ENCODE data around the gene TMEM247.

Gene TMEM247

DNA sequence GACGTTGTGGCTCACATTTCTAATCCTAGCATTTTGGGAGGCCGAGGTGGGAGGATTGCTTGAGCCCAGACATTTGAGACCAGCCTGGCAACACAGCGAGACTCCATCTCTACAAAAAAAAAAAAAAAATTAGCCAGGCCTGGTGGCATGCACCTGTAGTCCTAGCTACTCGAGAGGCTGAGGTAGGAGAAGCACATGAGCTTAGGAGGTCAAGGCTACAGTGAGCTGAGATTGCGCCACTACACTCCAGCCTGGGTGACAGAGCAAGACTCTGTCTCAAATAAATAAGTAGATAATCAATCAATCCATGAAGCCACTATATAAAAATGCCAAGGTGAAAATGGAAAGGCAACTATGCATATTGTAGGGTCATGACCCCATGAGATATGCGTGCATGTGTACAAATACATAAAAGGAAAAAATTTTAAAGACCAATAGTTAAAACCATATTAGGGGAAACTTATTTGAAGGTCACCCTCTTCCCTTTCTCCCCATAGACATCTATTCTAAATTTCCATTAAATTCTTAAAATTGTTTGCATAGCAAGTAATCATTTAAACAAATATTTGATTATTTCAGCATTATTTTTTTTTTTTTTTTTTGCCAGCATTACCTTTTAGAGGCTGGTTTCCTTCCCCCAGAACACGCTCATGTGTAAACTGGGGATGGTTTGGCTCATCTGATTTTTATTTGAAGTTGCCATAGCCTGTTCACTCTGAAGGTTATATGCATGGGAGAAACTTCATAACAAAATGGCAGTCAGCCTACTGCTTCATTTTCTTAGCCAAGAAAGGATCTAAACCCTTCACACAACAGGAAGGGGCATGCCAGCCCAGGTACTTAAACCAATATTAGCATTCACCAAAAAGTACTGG is 37.3 kb upstream of the TMEM247 start:
- Histone ChIP-seq H3K27me3 (ENCODE audit: control insufficient read depth in 1 of 2, insufficient read depth in 2 of 2, low read length in 2 of 2) (no peaks in the 10 kb centered on the region), H3K4me3 (ENCODE audit: low read length in 2 of 2) (no peak overlapping the region), H3K9ac (ENCODE audit: low read length in 2 of 2) (no peak overlapping the region), H3K27ac (ENCODE audit: low read length) (no peak overlapping the region), H3K9me3 (ENCODE audit: control insufficient read depth in 2 of 2, low read length in 2 of 2) (peaks cover 0 to 3% of the 10 kb centered on the region in 2 donors), H3K36me3 (ENCODE audit: control insufficient read depth in 2 of 2, insufficient read depth in 2 of 2, low read length in 2 of 2) (no peaks in the 10 kb centered on the region), H3K4me1 (ENCODE audit: control insufficient read depth, insufficient read depth, low read length) (no peaks in the 10 kb centered on the region)

GRCh38 chr2:46444732-46445131 is 34.6 kb upstream of the TMEM247 start:
- Histone ChIP-seq H3K9ac (ENCODE audit: low read length in 2 of 2) (no peak overlapping the region), H3K4me3 (ENCODE audit: low read length in 2 of 2) (no peak overlapping the region), H3K4me1 (ENCODE audit: control insufficient read depth, insufficient read depth, low read length) (no peaks in the 10 kb centered on the region), H3K36me3 (ENCODE audit: control insufficient read depth in 2 of 2, insufficient read depth in 2 of 2, low read length in 2 of 2) (no peaks in the 10 kb centered on the region), H3K27me3 (ENCODE audit: control insufficient read depth in 1 of 2, insufficient read depth in 2 of 2, low read length in 2 of 2) (no peaks in the 10 kb centered on the region), H3K27ac (ENCODE audit: low read length) (no peak overlapping the region), H3K9me3 (ENCODE audit: control insufficient read depth in 2 of 2, low read length in 2 of 2) (peaks cover 0 to 3% of the 10 kb centered on the region in 2 donors)

DNA sequence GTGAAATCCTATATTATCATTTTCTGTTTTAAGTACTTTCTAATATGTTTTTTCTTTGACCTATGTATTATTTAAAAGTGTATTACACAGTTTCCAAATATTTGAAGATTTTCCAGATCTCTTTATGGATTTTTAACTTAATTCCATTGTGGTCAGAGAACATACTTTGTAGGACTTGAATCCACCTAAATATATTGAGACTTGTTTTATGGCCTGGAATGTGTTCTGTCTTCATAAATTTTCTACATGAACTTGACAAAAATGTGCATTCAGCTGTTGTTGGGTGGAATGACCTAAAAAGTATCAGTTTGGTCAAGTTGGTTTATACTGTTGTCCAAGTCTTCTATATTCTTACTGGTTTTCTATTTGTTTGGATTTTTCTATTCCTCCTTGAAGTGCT is 33.8 kb upstream of the TMEM247 start:
- Histone ChIP-seq H3K4me1 (ENCODE audit: control insufficient read depth, insufficient read depth, low read length) (no peaks in the 10 kb centered on the region), H3K36me3 (ENCODE audit: control insufficient read depth in 2 of 2, insufficient read depth in 2 of 2, low read length in 2 of 2) (no peaks in the 10 kb centered on the region), H3K9ac (ENCODE audit: low read length in 2 of 2) (no peak overlapping the region), H3K27ac (ENCODE audit: low read length) (no peak overlapping the region), H3K9me3 (ENCODE audit: control insufficient read depth in 2 of 2, low read length in 2 of 2) (peaks cover 0 to 3% of the 10 kb centered on the region in 2 donors), H3K27me3 (ENCODE audit: control insufficient read depth in 1 of 2, insufficient read depth in 2 of 2, low read length in 2 of 2) (no peaks in the 10 kb centered on the region), H3K4me3 (ENCODE audit: low read length in 2 of 2) (no peak overlapping the region)

- H3K36me3 ChIP-seq (ENCODE audit: control insufficient read depth in 2 of 2, insufficient read depth in 2 of 2, low read length in 2 of 2), result no peaks in the 10 kb centered on the region
- no peak overlapping the region for H3K9ac ChIP-seq (ENCODE audit: low read length in 2 of 2)
- no peak overlapping the region for H3K27ac ChIP-seq (ENCODE audit: low read length)
These were observed 32.3 kb upstream of the TMEM247 start for GRCh38 chr2:46446871-46447568.

DNA sequence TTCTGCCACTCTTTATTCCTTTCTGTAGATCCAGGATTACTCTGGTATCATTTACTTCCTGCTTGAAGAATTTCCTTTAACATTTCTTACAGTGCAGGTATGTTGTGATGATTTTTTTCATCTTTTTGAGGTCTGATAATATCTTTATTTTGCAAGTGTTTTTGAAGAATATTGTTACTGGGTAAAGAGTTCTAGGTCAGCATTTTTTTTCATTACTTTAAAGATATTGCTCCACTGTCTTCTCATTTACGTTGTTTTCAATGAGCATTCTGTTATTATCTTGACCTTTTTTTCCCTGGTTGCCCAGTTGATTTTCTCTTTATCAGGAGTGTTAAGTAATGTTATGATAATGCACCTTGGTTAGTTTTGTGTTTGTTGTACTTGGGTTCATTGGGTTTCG is 31.7 kb upstream of the TMEM247 start:
- Histone ChIP-seq H3K4me3 (ENCODE audit: low read length in 2 of 2) (no peak overlapping the region), H3K27me3 (ENCODE audit: control insufficient read depth in 1 of 2, insufficient read depth in 2 of 2, low read length in 2 of 2) (no peaks in the 10 kb centered on the region), H3K27ac (ENCODE audit: low read length) (no peak overlapping the region), H3K9ac (ENCODE audit: low read length in 2 of 2) (no peak overlapping the region), H3K36me3 (ENCODE audit: control insufficient read depth in 2 of 2, insufficient read depth in 2 of 2, low read length in 2 of 2) (no peaks in the 10 kb centered on the region), H3K9me3 (ENCODE audit: control insufficient read depth in 2 of 2, low read length in 2 of 2) (peaks cover 0 to 3% of the 10 kb centered on the region in 2 donors), H3K4me1 (ENCODE audit: control insufficient read depth, insufficient read depth, low read length) (no peaks in the 10 kb centered on the region)

More at GRCh38 chr2:46446871-46447568, 32.3 kb upstream of the TMEM247 start:
- Histone ChIP-seq H3K9me3 (ENCODE audit: control insufficient read depth in 2 of 2, low read length in 2 of 2) (peaks cover 0 to 3% of the 10 kb centered on the region in 2 donors), H3K4me1 (ENCODE audit: control insufficient read depth, insufficient read depth, low read length) (no peaks in the 10 kb centered on the region), H3K27me3 (ENCODE audit: control insufficient read depth in 1 of 2, insufficient read depth in 2 of 2, low read length in 2 of 2) (no peaks in the 10 kb centered on the region), H3K4me3 (ENCODE audit: low read length in 2 of 2) (no peak overlapping the region)

DNA sequence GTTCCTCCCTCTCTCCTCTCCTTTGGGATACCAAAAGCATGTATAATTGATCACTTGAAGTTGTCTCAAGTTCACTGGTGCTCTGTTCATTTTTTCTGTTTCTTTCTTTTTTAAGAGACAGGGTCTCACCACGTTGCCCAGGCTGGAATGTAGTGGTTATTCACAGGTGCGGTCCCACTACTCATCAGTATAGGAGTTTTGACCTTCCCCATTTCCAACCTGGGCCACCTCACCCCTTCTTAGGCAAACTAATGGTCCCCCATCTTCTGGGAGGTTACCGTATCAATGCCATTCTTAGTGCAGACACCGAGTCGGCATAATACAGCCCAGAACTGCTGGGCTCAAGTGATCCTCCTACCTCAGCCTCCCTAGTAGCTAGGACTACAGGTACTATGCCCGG is 31.3 kb upstream of the TMEM247 start:
- Histone ChIP-seq H3K36me3 (ENCODE audit: control insufficient read depth in 2 of 2, insufficient read depth in 2 of 2, low read length in 2 of 2) (no peaks in the 10 kb centered on the region), H3K9me3 (ENCODE audit: control insufficient read depth in 2 of 2, low read length in 2 of 2) (peaks cover 0 to 3% of the 10 kb centered on the region in 2 donors), H3K4me1 (ENCODE audit: control insufficient read depth, insufficient read depth, low read length) (no peaks in the 10 kb centered on the region), H3K27me3 (ENCODE audit: control insufficient read depth in 1 of 2, insufficient read depth in 2 of 2, low read length in 2 of 2) (no peaks in the 10 kb centered on the region), H3K9ac (ENCODE audit: low read length in 2 of 2) (no peak overlapping the region), H3K4me3 (ENCODE audit: low read length in 2 of 2) (no peak overlapping the region), H3K27ac (ENCODE audit: low read length) (no peak overlapping the region)

DNA sequence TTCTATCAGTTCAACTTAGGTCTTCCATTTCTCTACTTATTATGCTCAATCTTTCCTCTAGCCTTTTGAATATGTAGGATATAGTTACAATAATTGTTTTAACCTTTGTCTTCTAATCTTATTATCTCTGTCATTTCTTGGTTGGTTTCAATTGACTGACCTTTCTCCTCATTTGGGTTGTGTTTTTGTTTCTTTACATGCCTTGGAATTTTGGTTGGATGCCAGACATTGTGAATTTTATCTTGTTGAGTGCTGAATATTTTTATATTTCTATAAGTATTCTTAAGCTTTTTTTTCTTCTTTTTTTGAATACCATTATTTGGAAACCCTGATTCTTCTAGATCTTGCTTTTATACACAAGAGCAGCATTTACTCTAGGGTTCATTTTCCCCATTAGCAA is 30.7 kb upstream of the TMEM247 start:
- no peaks in the 10 kb centered on the region for H3K27me3 ChIP-seq (ENCODE audit: control insufficient read depth in 1 of 2, insufficient read depth in 2 of 2, low read length in 2 of 2)
- no peak overlapping the region for H3K9ac ChIP-seq (ENCODE audit: low read length in 2 of 2)

DNA sequence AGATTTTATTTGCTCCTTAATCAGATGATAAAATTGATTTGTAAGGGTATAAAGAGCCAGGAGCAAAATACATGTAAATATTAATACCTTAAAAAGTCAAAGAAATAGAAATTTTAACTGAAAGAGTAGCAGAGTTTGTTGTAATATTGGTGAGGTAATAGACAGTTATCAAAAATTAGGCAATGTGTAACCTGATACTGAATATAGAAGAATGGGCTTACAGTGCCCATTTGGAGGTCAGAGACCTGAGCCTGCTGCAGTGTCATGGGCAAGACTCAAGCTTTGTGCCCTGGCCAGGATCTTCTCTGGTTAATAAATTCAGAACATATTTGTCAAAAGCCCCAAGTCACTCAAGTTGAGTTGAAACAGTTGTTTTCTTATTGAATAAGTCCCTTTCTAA is 29.7 kb upstream of the TMEM247 start:
- H3K9me3 ChIP-seq (ENCODE audit: control insufficient read depth in 2 of 2, low read length in 2 of 2), result peaks cover 0 to 3% of the 10 kb centered on the region in 2 donors
- H3K4me1 ChIP-seq (ENCODE audit: control insufficient read depth, insufficient read depth, low read length), result no peaks in the 10 kb centered on the region
- no peaks in the 10 kb centered on the region for H3K27me3 ChIP-seq (ENCODE audit: control insufficient read depth in 1 of 2, insufficient read depth in 2 of 2, low read length in 2 of 2)
- H3K27ac ChIP-seq (ENCODE audit: low read length), result no peak overlapping the region
- H3K9ac ChIP-seq (ENCODE audit: low read length in 2 of 2), result no peak overlapping the region
- H3K4me3 ChIP-seq (ENCODE audit: low read length in 2 of 2), result no peak overlapping the region
- H3K36me3 ChIP-seq (ENCODE audit: control insufficient read depth in 2 of 2, insufficient read depth in 2 of 2, low read length in 2 of 2), result no peaks in the 10 kb centered on the region

More for the DNA sequence above, 30.7 kb upstream of the TMEM247 start:
- Histone ChIP-seq H3K4me1 (ENCODE audit: control insufficient read depth, insufficient read depth, low read length) (no peaks in the 10 kb centered on the region), H3K4me3 (ENCODE audit: low read length in 2 of 2) (no peak overlapping the region), H3K36me3 (ENCODE audit: control insufficient read depth in 2 of 2, insufficient read depth in 2 of 2, low read length in 2 of 2) (no peaks in the 10 kb centered on the region), H3K9me3 (ENCODE audit: control insufficient read depth in 2 of 2, low read length in 2 of 2) (peaks cover 0 to 3% of the 10 kb centered on the region in 2 donors), H3K27ac (ENCODE audit: low read length) (no peak overlapping the region)

GRCh38 chr2:46451131-46451711 is 28.1 kb upstream of the TMEM247 start:
- Histone ChIP-seq H3K27ac (ENCODE audit: low read length) (peak overlapping the region; percentile 11), H3K4me1 (ENCODE audit: control insufficient read depth, insufficient read depth, low read length) (no peaks in the 10 kb centered on the region), H3K4me3 (ENCODE audit: low read length in 2 of 2) (no peak overlapping the region), H3K9me3 (ENCODE audit: control insufficient read depth in 2 of 2, low read length in 2 of 2) (no peaks in the 10 kb centered on the region), H3K9ac (ENCODE audit: low read length in 2 of 2) (no peak overlapping the region), H3K36me3 (ENCODE audit: control insufficient read depth in 2 of 2, insufficient read depth in 2 of 2, low read length in 2 of 2) (no peaks in the 10 kb centered on the region), H3K27me3 (ENCODE audit: control insufficient read depth in 1 of 2, insufficient read depth in 2 of 2, low read length in 2 of 2) (no peaks in the 10 kb centered on the region)

GRCh38 chr2:46456789-46457188 is 22.6 kb upstream of the TMEM247 start:
- Histone ChIP-seq H3K27ac (ENCODE audit: low read length) (no peak overlapping the region), H3K27me3 (ENCODE audit: control insufficient read depth in 1 of 2, insufficient read depth in 2 of 2, low read length in 2 of 2) (no peaks in the 10 kb centered on the region), H3K4me3 (ENCODE audit: low read length in 2 of 2) (no peak overlapping the region), H3K9me3 (ENCODE audit: control insufficient read depth in 2 of 2, low read length in 2 of 2) (no peaks in the 10 kb centered on the region), H3K4me1 (ENCODE audit: control insufficient read depth, insufficient read depth, low read length) (peaks cover 19% of the 10 kb centered on the region), H3K9ac (ENCODE audit: low read length in 2 of 2) (no peak overlapping the region), H3K36me3 (ENCODE audit: control insufficient read depth in 2 of 2, insufficient read depth in 2 of 2, low read length in 2 of 2) (no peaks in the 10 kb centered on the region)
